Keratinocyte (primary cell): ENCODE measurements around the gene ZNF543. TPM values are rescaled to one million over a fixed set of nuclear protein-coding genes. Genes with fewer than 3 reads are reported as not detected.

Source experiments
- DNase-seq: peaks from one replicate; pipeline ENCODE4 v3.0.0-alpha.2; 2011; ENCODE audit warnings: low read depth, missing footprints, low spot score
- FAIRE-seq: peaks from 2 replicates; lab custom pipeline; 2011; peaks lifted over from hg19 to GRCh38; lab: Jason Lieb, UNC
- H2AFZ ChIP-seq: 2 replicates; pipeline ENCODE4 v1.6.0; 2012; ENCODE audit warnings: low read length, control low read depth, inconsistent platforms; ENCODE audit not compliant: control insufficient read depth
- H3K27ac ChIP-seq: 2 replicates; pipeline ENCODE4 v1.5.1; 2011; ENCODE audit warnings: low read length; ENCODE audit not compliant: control insufficient read depth, insufficient read depth
- H3K27me3 ChIP-seq: 3 replicates; pipeline ENCODE4 v1.6.0; 2011; ENCODE audit warnings: low read length; ENCODE audit not compliant: control insufficient read depth, insufficient read depth; ENCODE audit errors: extremely low read depth
- H3K36me3 ChIP-seq, 2 experiments: 2 replicates in 1 of 2; 3 replicates in 1 of 2; pipeline ENCODE4 v1.5.1; 2011; ENCODE audit warnings: low read length in 2 of 2, mild to moderate bottlenecking in 1 of 2; ENCODE audit not compliant: control insufficient read depth in 2 of 2, insufficient read depth in 2 of 2; ENCODE audit errors: extremely low read depth in 1 of 2
- H3K4me1 ChIP-seq: 3 replicates; pipeline ENCODE4 v1.5.1; 2011; ENCODE audit warnings: low read length; ENCODE audit not compliant: control insufficient read depth, insufficient read depth; ENCODE audit errors: extremely low read depth
- H3K4me2 ChIP-seq: 3 replicates; pipeline ENCODE4 v1.6.0; 2011; ENCODE audit warnings: low read depth, low read length; ENCODE audit not compliant: control insufficient read depth, insufficient read depth; ENCODE audit errors: extremely low read depth
- H3K4me3 ChIP-seq, 3 experiments: fragments of 200-600 bp in 1 of 3; sonication (generic) in 1 of 3; 2 replicates in 2 of 3; 3 replicates in 1 of 3; pipeline ENCODE4 v1.5.1; 2011 to 2016; ENCODE audit warnings: low read length in 3 of 3, mild to moderate bottlenecking in 3 of 3, control low read depth in 2 of 3, inconsistent platforms in 1 of 3, low read depth in 1 of 3, mixed read lengths in 1 of 3, mixed run types in 1 of 3, moderate library complexity in 1 of 3; ENCODE audit not compliant: control insufficient read depth in 2 of 3, insufficient read depth in 2 of 3; ENCODE audit errors: extremely low read depth in 1 of 3
- H3K79me2 ChIP-seq: 2 replicates; pipeline ENCODE4 v1.6.0; 2012; ENCODE audit warnings: low read length; ENCODE audit not compliant: control insufficient read depth, insufficient read depth
- H3K9ac ChIP-seq: 3 replicates; pipeline ENCODE4 v1.6.0; 2011; ENCODE audit warnings: low read length; ENCODE audit not compliant: control insufficient read depth, insufficient read depth; ENCODE audit errors: extremely low read depth
- H3K9me1 ChIP-seq: 3 replicates; pipeline ENCODE4 v1.6.0; 2011; ENCODE audit warnings: low read length; ENCODE audit not compliant: control insufficient read depth, insufficient read depth; ENCODE audit errors: extremely low read depth
- H3K9me3 ChIP-seq: 2 replicates; pipeline ENCODE4 v1.5.1; 2012; ENCODE audit warnings: low read depth, low read length; ENCODE audit not compliant: control insufficient read depth
- H4K20me1 ChIP-seq: 3 replicates; pipeline ENCODE4 v1.6.0; 2011; ENCODE audit warnings: low read length; ENCODE audit not compliant: control insufficient read depth, insufficient read depth; ENCODE audit errors: extremely low read depth
- EZH2 ChIP-seq: IDR thresholded peaks from one replicate; pipeline ENCODE4 v1.6.1; 2012; ENCODE audit warnings: inconsistent platforms, mild to moderate bottlenecking, low read length, moderate library complexity
- dilution Hi-C: fragments of 300-500 bp; cut with MboI; formaldehyde crosslinking; loops from one replicate; pipeline ENCODE4 v1.7.0; 2020; ENCODE audit warnings: low sequenced_read_pairs; ENCODE audit not compliant: extremely low pct_ligation_motif_present
- polyA plus RNA-seq, 5 experiments: library from polyadenylated mRNA; depleted of rRNA in 3 of 5; stranded (reverse) in 3 of 5; stranded (forward) in 1 of 5; unstranded in 1 of 5; fragments of >200 nt; gene quantifications; 1 replicate in 1 of 5; 2 replicates in 3 of 5; 3 replicates in 1 of 5; pipeline versions ENCODE4 v1.2.1 to v1.2.3, GENCODE V29; 2011 to 2012; ENCODE audit warnings: missing spikeins in 2 of 5, low read depth in 1 of 5, low replicate concordance in 1 of 5
- TF ChIP-seq, protein P1 (sequence below), 3 experiments: IDR thresholded peaks in 1 of 3; conservative IDR thresholded peaks in 1 of 3; optimal IDR thresholded peaks in 1 of 3; 2 replicates in 2 of 3; 3 replicates in 1 of 3; pipeline versions ENCODE3 to v1.5.1; 2011; ENCODE audit warnings: low read length in 3 of 3, mild to moderate bottlenecking in 3 of 3, moderate library complexity in 2 of 3, control low read depth in 1 of 3, inconsistent platforms in 1 of 3; ENCODE audit not compliant: insufficient read depth in 2 of 3; ENCODE audit errors: extremely low read depth in 1 of 3

ZNF543 gene
- polyA plus RNA-seq, 1 donor (not counting 4 experiments of a cell fraction or from before 2014, with no cell fraction given): 2.5 TPM

DNA sequence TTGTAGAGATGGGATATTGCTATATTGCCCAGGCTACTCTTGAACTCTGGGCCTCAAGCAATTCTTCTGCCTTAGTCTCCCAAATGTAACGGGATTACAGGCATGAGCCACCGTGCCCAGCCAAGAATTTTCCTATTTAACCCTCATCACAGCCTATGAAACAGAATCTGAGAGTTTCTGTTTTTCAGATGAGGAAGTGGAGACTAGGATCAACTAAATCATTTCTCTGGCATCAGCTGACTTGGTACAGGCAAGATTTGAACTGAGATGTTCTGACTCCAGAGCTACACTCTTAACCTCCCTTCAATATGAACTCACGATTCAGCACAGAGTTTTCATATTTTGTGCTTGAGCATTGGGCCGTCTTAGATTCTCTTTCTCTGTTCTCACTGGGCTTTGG lies 31.9 kb upstream of the ZNF543 start:
- dilution Hi-C loops: no loop called here

DNA sequence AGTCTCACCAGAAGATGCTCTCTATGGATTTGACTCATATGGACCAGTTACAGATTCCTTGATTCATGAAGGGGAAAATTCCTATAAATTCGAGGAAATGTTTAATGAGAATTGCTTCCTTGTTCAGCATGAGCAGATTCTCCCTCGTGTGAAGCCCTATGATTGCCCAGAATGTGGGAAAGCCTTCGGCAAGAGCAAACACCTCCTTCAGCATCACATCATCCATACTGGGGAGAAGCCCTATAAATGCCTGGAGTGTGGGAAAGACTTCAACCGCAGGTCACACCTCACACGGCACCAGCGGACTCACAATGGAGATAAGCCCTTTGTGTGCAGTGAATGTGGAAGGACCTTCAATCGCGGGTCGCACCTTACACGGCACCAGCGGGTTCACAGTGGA lies 29.3 kb upstream of the ZNF543 start:
- Histone ChIP-seq H3K4me2 (no peak overlapping the region), H3K9ac (no peak overlapping the region), H3K4me3 (no peak overlapping the region), H3K9me1 (peaks cover 2% of the 10 kb centered on the region), H3K9me3 (no peaks in the 10 kb centered on the region), H3K27ac (no peak overlapping the region), H3K4me1 (no peaks in the 10 kb centered on the region), H4K20me1 (peaks cover 6% of the 10 kb centered on the region), H3K27me3 (no peaks in the 10 kb centered on the region), H3K79me2 (peaks cover 97% of the 10 kb centered on the region), H2AFZ (no peak overlapping the region), H3K36me3 (peaks cover 35 to 62% of the 10 kb centered on the region in 2 experiments)
- FAIRE-seq: no peak
- dilution Hi-C loops: no loop called here
- DNase-seq: no peak
- TF ChIP-seq EZH2: no peak
- TF ChIP-seq, protein P1, sequence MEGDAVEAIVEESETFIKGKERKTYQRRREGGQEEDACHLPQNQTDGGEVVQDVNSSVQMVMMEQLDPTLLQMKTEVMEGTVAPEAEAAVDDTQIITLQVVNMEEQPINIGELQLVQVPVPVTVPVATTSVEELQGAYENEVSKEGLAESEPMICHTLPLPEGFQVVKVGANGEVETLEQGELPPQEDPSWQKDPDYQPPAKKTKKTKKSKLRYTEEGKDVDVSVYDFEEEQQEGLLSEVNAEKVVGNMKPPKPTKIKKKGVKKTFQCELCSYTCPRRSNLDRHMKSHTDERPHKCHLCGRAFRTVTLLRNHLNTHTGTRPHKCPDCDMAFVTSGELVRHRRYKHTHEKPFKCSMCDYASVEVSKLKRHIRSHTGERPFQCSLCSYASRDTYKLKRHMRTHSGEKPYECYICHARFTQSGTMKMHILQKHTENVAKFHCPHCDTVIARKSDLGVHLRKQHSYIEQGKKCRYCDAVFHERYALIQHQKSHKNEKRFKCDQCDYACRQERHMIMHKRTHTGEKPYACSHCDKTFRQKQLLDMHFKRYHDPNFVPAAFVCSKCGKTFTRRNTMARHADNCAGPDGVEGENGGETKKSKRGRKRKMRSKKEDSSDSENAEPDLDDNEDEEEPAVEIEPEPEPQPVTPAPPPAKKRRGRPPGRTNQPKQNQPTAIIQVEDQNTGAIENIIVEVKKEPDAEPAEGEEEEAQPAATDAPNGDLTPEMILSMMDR (optimal IDR thresholded peaks at IDR 0.05 in 1 of 3, IDR thresholded peaks at IDR 0.05 in 1 of 3, conservative IDR thresholded peaks at IDR 0.05 in 1 of 3; ENCODE audit: extremely low read depth in 1 of 3, insufficient read depth in 2 of 3, low read length in 3 of 3): no peak

More for the DNA sequence above, 31.9 kb upstream of the ZNF543 start:
- DNase-seq (no peak), FAIRE-seq (no peak)
- peaks cover 98% of the 10 kb centered on the region for H3K79me2 ChIP-seq
- no peaks in the 10 kb centered on the region for H3K27me3 ChIP-seq
- H3K9me3 ChIP-seq: no peaks in the 10 kb centered on the region
- TF ChIP-seq EZH2: no peak
- TF ChIP-seq, protein P1 (optimal IDR thresholded peaks at IDR 0.05 in 1 of 3, IDR thresholded peaks at IDR 0.05 in 1 of 3, conservative IDR thresholded peaks at IDR 0.05 in 1 of 3; ENCODE audit: extremely low read depth in 1 of 3, insufficient read depth in 2 of 3, low read length in 3 of 3): no peak
- no peak overlapping the region for H3K27ac ChIP-seq
- no peak overlapping the region for H3K9ac ChIP-seq
- H3K9me1 ChIP-seq: peaks cover 2% of the 10 kb centered on the region
- no peak overlapping the region for H2AFZ ChIP-seq
- no peak overlapping the region for H3K4me2 ChIP-seq
- H3K4me3 ChIP-seq: no peak overlapping the region
- peaks cover 43 to 71% of the 10 kb centered on the region in 2 experiments for H3K36me3 ChIP-seq
- H4K20me1 ChIP-seq: peaks cover 6% of the 10 kb centered on the region
- H3K4me1 ChIP-seq: peaks cover 4% of the 10 kb centered on the region
